ENCODE results near the gene GTF3C1. TPM values are rescaled to one million over a fixed set of nuclear protein-coding genes. Genes with fewer than 3 reads are reported as not detected.

The GTF3C1 gene
- total and polyA plus RNA-seq, 8 donors = 61.5 to 111 (median 97.7) TPM

- ATAC-seq = no peak
- H3K27me3 ChIP-seq = no peaks in the 10 kb centered on the region
- no peak overlapping the region for H3K27ac ChIP-seq
- no peak for DNase-seq
- no peaks in the 10 kb centered on the region for H3K4me1 ChIP-seq
- no peak overlapping the region for H3K4me3 ChIP-seq
- peaks cover 5 to 100% of the 10 kb centered on the region in 2 donors for H3K36me3 ChIP-seq
- intact Hi-C loops (cut with DNase I) = no loop called here
- TF ChIP-seq CTCF (IDR thresholded peaks at IDR 0.05) = no peak
- H3K9me3 ChIP-seq = no peaks in the 10 kb centered on the region
These were observed 63.4 kb downstream of the GTF3C1 start for GRCh38 chr16:27486344-27486743.

- Histone ChIP-seq H3K9me3 (no peaks in the 10 kb centered on the region), H3K4me3 (no peak overlapping the region), H3K36me3 (peaks cover 5 to 100% of the 10 kb centered on the region in 2 donors), H3K4me1 (no peaks in the 10 kb centered on the region), H3K27me3 (no peaks in the 10 kb centered on the region), H3K27ac (no peak overlapping the region)
- no peak for ATAC-seq
- DNase-seq = no peak
- intact Hi-C loops (cut with DNase I) = no loop called here
- TF ChIP-seq CTCF (IDR thresholded peaks at IDR 0.05) = no peak
These were observed 63.9 kb downstream of the GTF3C1 start for GRCh38 chr16:27485811-27486210.

GRCh38 chr16:27485126-27485525 lies 64.6 kb downstream of the GTF3C1 start:
- H3K36me3 ChIP-seq = peaks cover 5 to 100% of the 10 kb centered on the region in 2 donors
- no peaks in the 10 kb centered on the region for H3K4me1 ChIP-seq
- no peak overlapping the region for H3K4me3 ChIP-seq
- no peak for DNase-seq
- intact Hi-C loops (cut with DNase I) = no loop called here
- H3K27me3 ChIP-seq = no peaks in the 10 kb centered on the region
- TF ChIP-seq CTCF (IDR thresholded peaks at IDR 0.05) = no peak
- no peak for ATAC-seq
- H3K9me3 ChIP-seq = no peaks in the 10 kb centered on the region
- no peak overlapping the region for H3K27ac ChIP-seq

- H3K36me3 ChIP-seq = peaks cover 5 to 100% of the 10 kb centered on the region in 2 donors
- ATAC-seq = no peak
- H3K9me3 ChIP-seq = no peaks in the 10 kb centered on the region
- TF ChIP-seq CTCF (IDR thresholded peaks at IDR 0.05) = no peak
- no peaks in the 10 kb centered on the region for H3K27me3 ChIP-seq
- no peak overlapping the region for H3K4me3 ChIP-seq
- no peak overlapping the region for H3K27ac ChIP-seq
- no peak for DNase-seq
- no peaks in the 10 kb centered on the region for H3K4me1 ChIP-seq
- intact Hi-C loops (cut with DNase I) = no loop called here
These were observed 66.1 kb downstream of the GTF3C1 start for GRCh38 chr16:27483624-27484023.

GRCh38 chr16:27483088-27483437 lies 66.7 kb downstream of the GTF3C1 start:
- no peak overlapping the region for H3K27ac ChIP-seq
- H3K4me1 ChIP-seq = no peaks in the 10 kb centered on the region
- no peaks in the 10 kb centered on the region for H3K27me3 ChIP-seq
- peaks cover 5 to 100% of the 10 kb centered on the region in 2 donors for H3K36me3 ChIP-seq
- no peak overlapping the region for H3K4me3 ChIP-seq
- no peak for ATAC-seq
- no peak for DNase-seq
- no peak for TF ChIP-seq CTCF (IDR thresholded peaks at IDR 0.05)
- no peaks in the 10 kb centered on the region for H3K9me3 ChIP-seq
- intact Hi-C loops (cut with DNase I) = no loop called here
